Heart left ventricle (tissue), 16 donors: ENCODE data around the gene GJB6. TPM values are rescaled to one million over a fixed set of nuclear protein-coding genes. Genes with fewer than 3 reads are reported as not detected.

Experiments
- ATAC-seq, 4 donors: fragments of 200-7000 bp; cut with Tn5 transposase; one replicate each; pipeline ENCODE4 v1.9.1; 2020 to 2022; ENCODE audit warnings: moderate library complexity in 4 of 4, mild to moderate bottlenecking in 3 of 4, moderate number of reproducible peaks in 1 of 4
- DNase-seq, 5 donors: peaks; one replicate each; pipeline ENCODE4 v3.0.0-alpha.2; 2020
- H3K27ac ChIP-seq, 12 donors: fragments of 200-600 bp; sonication (generic) in 4 of 12; one replicate each; pipeline versions ENCODE4 v1.5.0 to v1.8.0; 2016 to 2022; ENCODE audit warnings: mild to moderate bottlenecking in 2 of 12
- H3K27me3 ChIP-seq, 9 donors: fragments of 200-600 bp; sonication (generic) in 2 of 9; one replicate each; pipeline versions ENCODE4 v1.5.1 to v1.8.0; 2016 to 2022; ENCODE audit warnings: mild to moderate bottlenecking in 3 of 9
- H3K36me3 ChIP-seq, 9 donors: fragments of 200-600 bp; sonication (generic) in 2 of 9; one replicate each; pipeline versions ENCODE4 v1.5.0 to v1.8.0; 2018 to 2022; ENCODE audit warnings: mild to moderate bottlenecking in 2 of 9
- H3K4me1 ChIP-seq, 12 donors: fragments of 200-600 bp; sonication (generic) in 4 of 12; one replicate each; pipeline versions ENCODE4 v1.5.0 to v1.8.0; 2016 to 2022; ENCODE audit warnings: mild to moderate bottlenecking in 3 of 12
- H3K4me3 ChIP-seq, 12 donors: fragments of 200-600 bp; sonication (generic) in 4 of 12; one replicate each; pipeline versions ENCODE4 v1.5.0 to v1.8.0; 2017 to 2022; ENCODE audit warnings: mild to moderate bottlenecking in 9 of 12, moderate library complexity in 4 of 12
- H3K9me3 ChIP-seq, 12 donors: fragments of 200-600 bp; sonication (generic) in 4 of 12; one replicate each; pipeline versions ENCODE4 v1.5.0 to v1.8.0; 2016 to 2022; ENCODE audit warnings: mild to moderate bottlenecking in 1 of 12
- POLR2A ChIP-seq, 2 donors: fragments of 450-650 bp; IDR thresholded peaks; one replicate each; pipeline ENCODE4 v1.6.1; 2017; ENCODE audit warnings: antibody characterized with exemption in 2 of 2, mild to moderate bottlenecking in 2 of 2, moderate library complexity in 2 of 2
- WGBS, 4 donors: extraction: QIAGEN DNeasy Blood & Tissue Kit in 2 of 4; methylation state at CpG; one replicate each; pipeline versions ENCODE4 v1.1.5 to v1.1.7; 2013 to 2018; 5-methylcytosine and 5-hydroxymethylcytosine counted together
- intact Hi-C, 10 donors: fragments of 100-400 bp; cut with DNase I; formaldehyde crosslinking; loops; one replicate each; pipeline versions ENCODE4 v1.11.1 to v1.14.2; 2022
- polyA plus RNA-seq, 2 donors: library from polyadenylated mRNA; stranded (reverse); fragments of 200-250 nt; gene quantifications; one replicate each; pipeline ENCODE4 v1.2.3, GENCODE V29; 2013
- total RNA-seq, 9 donors: library from RNA; depleted of rRNA in 2 of 9; stranded (reverse); fragments of >200 nt in 2 of 9; fragmentation: NEBNext Ultra II Directional in 3 of 9; extraction: Animal tissue kit (Norgen Biotek cat#: 25700) in 3 of 9; gene quantifications; one replicate each; pipeline versions ENCODE4 v1.1.0 to v1.2.4, GENCODE V29; 2016 to 2023
- TF ChIP-seq, protein P1 (sequence below), 12 donors: fragments of 200-600 bp; sonication (generic) in 4 of 12; IDR thresholded peaks; one replicate each; pipeline versions ENCODE4 v1.5.0 to v1.8.0; 2018 to 2022; ENCODE audit warnings: antibody characterized with exemption in 12 of 12, mild to moderate bottlenecking in 5 of 12
- donor health status: ischemic (EF 13 %, LVEDD 7.1; RV severe dilation, severe dysfunction).
- donor health status: healthy with polysubstance abuse.
- donor health status: DM: no; HTN: yes; CAD: no.
- donor health status: DM: no; HTN: no; CAD: no.
- donor health status: ischemic (EF 25% LVEDD 6.9; RV normal size, moderate dysfunction).
- donor health status: ischemic (EF 25% LVEDD 5.7; RV mildly dilated, moderate dysfunction).
- donor health status: healthy.
- donor health status: DM: yes; HTN: yes; CAD: no.
- donor health status: ischemic (EF 35%, LVEDD 5.7; RV mildly dilated, moderate dysfunction).
- donor health status: nonischemic (EF 11% LVEDD 7.7; RV severe dilation, severe dysfunction).
- donor health status: DM: yes; HTN: yes; CAD: no.
- donor health status: PGD.
- donor health status: ischemic (EF 29% LVEDD 5.4; RV normal size, mild dysfunction).
- donor health status: nonischemic (EF 23%, LVEDD 6.1; RV moderate dilation, normal function).

Gene GJB6
- total and polyA plus RNA-seq, 11 donors, result not detected

DNA sequence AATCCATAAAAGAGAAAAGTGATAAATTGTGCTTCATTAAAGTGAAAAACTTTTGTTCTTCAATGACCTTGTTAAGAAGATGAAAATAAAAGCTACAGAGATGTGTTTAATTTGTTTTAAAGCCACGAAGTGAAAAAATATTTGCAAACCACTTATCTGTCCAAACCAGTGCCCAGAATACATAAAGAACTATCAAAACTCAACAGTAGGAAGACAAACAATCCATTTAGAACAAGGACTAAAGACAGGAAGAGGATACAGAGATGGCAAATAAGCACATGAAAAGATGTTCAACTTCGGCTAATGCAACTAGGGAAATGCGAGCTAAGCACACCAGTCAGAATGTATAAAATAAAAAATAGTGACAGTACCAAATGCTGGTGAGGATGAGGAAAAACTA, 15.0 kb downstream of the GJB6 start:
- ATAC-seq (no peak), DNase-seq (no peak)
- Histone ChIP-seq H3K27me3 (peaks cover 0 to 18% (median 0%) of the 10 kb centered on the region in 9 donors), H3K4me3 (no peak overlapping the region), H3K9me3 (peaks cover 0 to 16% (median 0%) of the 10 kb centered on the region in 12 donors), H3K4me1 (peaks cover 0 to 15% (median 0%) of the 10 kb centered on the region in 12 donors), H3K27ac (no peak overlapping the region), H3K36me3 (no peaks in the 10 kb centered on the region)
- TF ChIP-seq, protein P1, sequence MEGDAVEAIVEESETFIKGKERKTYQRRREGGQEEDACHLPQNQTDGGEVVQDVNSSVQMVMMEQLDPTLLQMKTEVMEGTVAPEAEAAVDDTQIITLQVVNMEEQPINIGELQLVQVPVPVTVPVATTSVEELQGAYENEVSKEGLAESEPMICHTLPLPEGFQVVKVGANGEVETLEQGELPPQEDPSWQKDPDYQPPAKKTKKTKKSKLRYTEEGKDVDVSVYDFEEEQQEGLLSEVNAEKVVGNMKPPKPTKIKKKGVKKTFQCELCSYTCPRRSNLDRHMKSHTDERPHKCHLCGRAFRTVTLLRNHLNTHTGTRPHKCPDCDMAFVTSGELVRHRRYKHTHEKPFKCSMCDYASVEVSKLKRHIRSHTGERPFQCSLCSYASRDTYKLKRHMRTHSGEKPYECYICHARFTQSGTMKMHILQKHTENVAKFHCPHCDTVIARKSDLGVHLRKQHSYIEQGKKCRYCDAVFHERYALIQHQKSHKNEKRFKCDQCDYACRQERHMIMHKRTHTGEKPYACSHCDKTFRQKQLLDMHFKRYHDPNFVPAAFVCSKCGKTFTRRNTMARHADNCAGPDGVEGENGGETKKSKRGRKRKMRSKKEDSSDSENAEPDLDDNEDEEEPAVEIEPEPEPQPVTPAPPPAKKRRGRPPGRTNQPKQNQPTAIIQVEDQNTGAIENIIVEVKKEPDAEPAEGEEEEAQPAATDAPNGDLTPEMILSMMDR (IDR thresholded peaks at IDR 0.05), result no peak
- TF ChIP-seq POLR2A (IDR thresholded peaks at IDR 0.05), result no peak
- 56 to 68% (median 67%) methylated on average over 3 of the region's 3 CpGs for WGBS, 4 donors
- intact Hi-C loops, result no loop called here

DNA sequence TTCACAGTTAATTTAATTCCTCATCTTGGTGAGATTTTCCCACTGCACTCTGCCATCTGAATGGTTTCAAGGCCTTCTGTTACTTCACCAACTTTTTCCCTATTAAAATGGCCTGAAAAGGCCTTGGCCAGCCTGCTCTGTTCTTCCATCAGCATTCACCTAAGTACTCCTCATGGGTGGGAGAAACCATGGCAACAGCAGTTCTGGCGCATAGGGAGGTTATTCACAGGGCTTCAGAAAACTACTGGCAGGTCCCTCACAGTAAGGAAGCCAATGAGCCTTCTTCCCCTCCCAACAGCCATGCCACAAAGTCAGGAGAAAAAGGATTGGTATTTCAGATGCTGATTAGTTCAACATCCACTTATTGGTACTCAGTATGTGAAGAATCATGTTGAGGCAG, 22.2 kb downstream of the GJB6 start:
- Histone ChIP-seq H3K27me3 (peaks cover 0 to 15% (median 4%) of the 10 kb centered on the region in 9 donors), H3K36me3 (no peaks in the 10 kb centered on the region), H3K4me3 (no peak overlapping the region), H3K27ac (no peak overlapping the region), H3K4me1 (no peaks in the 10 kb centered on the region), H3K9me3 (peaks cover 0 to 16% (median 0%) of the 10 kb centered on the region in 12 donors)
- WGBS, 4 donors, result 70 to 100% (median 76%) methylated on average over 1 of the region's 1 CpG
- no peak for TF ChIP-seq POLR2A (IDR thresholded peaks at IDR 0.05)
- TF ChIP-seq, protein P1 (IDR thresholded peaks at IDR 0.05), result no peak
- ATAC-seq (no peak), DNase-seq (no peak)
- intact Hi-C loops, result loop anchor here in 1 of 10 donors (10.0 kb wide), 1 partner anchor 715 kb away; no protein-coding TSS in a partner anchor

DNA sequence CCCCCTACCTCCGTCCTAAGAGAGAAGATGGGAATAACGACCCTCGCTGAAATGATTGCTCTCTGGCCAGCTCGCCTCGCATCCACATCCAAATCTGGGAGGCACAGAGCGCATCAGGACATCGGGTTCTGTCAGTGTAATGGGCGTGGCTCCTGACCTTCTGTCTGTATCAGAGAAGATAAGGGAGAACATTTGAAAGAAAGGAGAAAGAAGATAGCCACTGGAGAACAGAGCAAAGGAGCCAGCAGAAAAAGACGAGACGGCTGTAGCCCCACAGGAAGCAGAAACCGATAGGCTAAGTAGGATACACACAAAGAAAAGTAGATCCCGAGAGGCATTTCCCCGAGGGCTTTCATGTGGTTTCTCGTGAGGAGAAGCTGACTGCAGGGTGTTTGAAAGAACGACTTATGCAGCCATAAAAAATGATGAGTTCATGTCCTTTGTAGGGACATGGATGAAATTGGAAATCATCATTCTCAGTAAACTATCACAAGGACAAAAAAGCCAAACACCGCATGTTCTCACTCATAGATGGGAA, 25.4 kb downstream of the GJB6 start:
- Histone ChIP-seq H3K4me1 (no peaks in the 10 kb centered on the region), H3K36me3 (no peaks in the 10 kb centered on the region), H3K4me3 (no peak overlapping the region), H3K9me3 (peaks cover 0 to 11% (median 4%) of the 10 kb centered on the region in 12 donors), H3K27ac (no peak overlapping the region), H3K27me3 (peaks cover 0 to 20% (median 4%) of the 10 kb centered on the region in 9 donors)
- 59 to 68% (median 64%) methylated on average over 16 of the region's 16 CpGs for WGBS, 4 donors
- ATAC-seq, result no peak
- TF ChIP-seq POLR2A (IDR thresholded peaks at IDR 0.05), result no peak
- TF ChIP-seq, protein P1 (IDR thresholded peaks at IDR 0.05), result no peak
- no peak for DNase-seq
- intact Hi-C loops, result loop anchor here in 1 of 10 donors (10.0 kb wide), 1 partner anchor 718 kb away; no protein-coding TSS in a partner anchor

DNA sequence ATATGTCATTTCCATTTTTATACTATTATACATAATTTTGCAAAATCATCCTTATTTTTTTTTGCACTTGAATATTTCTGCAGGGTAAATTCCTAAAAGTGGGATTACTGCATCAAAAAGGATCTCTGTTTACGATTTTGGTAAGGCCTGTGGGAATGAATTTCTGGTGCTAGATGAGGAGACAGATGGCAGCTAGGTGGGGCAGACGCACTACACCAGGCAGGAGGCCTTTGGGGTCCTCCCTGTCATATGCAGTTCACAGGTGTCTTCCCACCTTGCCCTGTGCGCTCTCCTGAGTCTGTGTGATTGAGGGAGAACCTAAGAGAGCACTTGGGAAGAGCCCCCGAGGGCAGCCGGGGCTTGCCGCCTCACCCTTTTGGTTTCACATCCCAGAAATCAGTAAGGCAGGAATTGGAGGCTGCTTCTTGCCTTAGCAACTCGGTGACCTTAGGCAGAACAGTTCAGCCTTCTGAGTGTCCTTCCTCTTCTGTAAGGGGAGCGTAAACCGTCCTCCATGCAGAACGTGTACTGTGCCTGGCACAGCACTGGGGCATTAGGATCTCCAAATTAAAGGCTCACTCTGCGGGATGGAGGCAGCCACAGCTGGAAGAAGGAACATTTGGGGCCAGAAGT, 25.9 kb downstream of the GJB6 start:
- DNase-seq (no peak), ATAC-seq (no peak)
- Histone ChIP-seq H3K9me3 (peaks cover 0 to 17% (median 8%) of the 10 kb centered on the region in 12 donors), H3K36me3 (no peaks in the 10 kb centered on the region), H3K4me3 (no peak overlapping the region), H3K27ac (no peak overlapping the region), H3K27me3 (peaks cover 0 to 20% (median 4%) of the 10 kb centered on the region in 9 donors), H3K4me1 (no peaks in the 10 kb centered on the region)
- TF ChIP-seq, protein P1 (IDR thresholded peaks at IDR 0.05), result no peak
- TF ChIP-seq POLR2A (IDR thresholded peaks at IDR 0.05), result no peak
- intact Hi-C loops, result loop anchor here in 1 of 10 donors (10.0 kb wide), 1 partner anchor 719 kb away; no protein-coding TSS in a partner anchor
- 70 to 84% (median 78%) methylated on average over 10 to 11 of the region's 11 CpGs for WGBS, 4 donors
